GM12865 (cell line): Measurements from ENCODE around the gene TAF1.

ENCODE experiments used
- DNase-seq: peaks from one replicate; pipeline ENCODE4 v3.0.0; 2010; ENCODE audit warnings: low read depth
- H3K4me3 ChIP-seq: 2 replicates; pipeline ENCODE4 v1.5.1; 2011; ENCODE audit warnings: mild to moderate bottlenecking, low read depth, low read length, control low read depth
- TF ChIP-seq, protein P1 (sequence below): IDR thresholded peaks from 2 replicates; pipeline ENCODE4 v1.5.1; 2011; ENCODE audit warnings: low read length, control low read depth, low read depth, inconsistent platforms; ENCODE audit not compliant: insufficient read depth; ENCODE audit errors: missing control alignments

Gene TAF1

DNA sequence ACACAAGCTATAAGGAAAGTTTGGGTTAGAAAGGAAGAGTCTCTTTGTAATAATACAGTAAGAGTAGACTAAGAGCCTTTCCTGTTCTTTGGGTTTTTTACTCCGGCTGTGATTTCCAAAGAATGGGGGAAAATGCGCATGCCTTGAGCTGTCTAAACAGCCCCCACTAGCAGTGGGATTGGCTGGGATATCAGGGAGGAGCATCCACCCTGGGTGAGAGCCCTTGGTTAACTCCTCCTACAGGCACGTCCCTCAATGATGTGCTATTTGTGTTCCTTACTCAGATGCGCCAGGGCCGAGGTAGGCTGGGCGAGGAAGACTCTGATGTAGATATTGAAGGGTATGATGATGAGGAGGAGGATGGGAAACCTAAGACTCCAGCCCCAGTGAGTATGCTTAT, 92.7 kb downstream of the TAF1 start:
- TF ChIP-seq, protein P1, sequence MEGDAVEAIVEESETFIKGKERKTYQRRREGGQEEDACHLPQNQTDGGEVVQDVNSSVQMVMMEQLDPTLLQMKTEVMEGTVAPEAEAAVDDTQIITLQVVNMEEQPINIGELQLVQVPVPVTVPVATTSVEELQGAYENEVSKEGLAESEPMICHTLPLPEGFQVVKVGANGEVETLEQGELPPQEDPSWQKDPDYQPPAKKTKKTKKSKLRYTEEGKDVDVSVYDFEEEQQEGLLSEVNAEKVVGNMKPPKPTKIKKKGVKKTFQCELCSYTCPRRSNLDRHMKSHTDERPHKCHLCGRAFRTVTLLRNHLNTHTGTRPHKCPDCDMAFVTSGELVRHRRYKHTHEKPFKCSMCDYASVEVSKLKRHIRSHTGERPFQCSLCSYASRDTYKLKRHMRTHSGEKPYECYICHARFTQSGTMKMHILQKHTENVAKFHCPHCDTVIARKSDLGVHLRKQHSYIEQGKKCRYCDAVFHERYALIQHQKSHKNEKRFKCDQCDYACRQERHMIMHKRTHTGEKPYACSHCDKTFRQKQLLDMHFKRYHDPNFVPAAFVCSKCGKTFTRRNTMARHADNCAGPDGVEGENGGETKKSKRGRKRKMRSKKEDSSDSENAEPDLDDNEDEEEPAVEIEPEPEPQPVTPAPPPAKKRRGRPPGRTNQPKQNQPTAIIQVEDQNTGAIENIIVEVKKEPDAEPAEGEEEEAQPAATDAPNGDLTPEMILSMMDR, result no peak
- no peak for DNase-seq
- H3K4me3 ChIP-seq, result no peak overlapping the region

DNA sequence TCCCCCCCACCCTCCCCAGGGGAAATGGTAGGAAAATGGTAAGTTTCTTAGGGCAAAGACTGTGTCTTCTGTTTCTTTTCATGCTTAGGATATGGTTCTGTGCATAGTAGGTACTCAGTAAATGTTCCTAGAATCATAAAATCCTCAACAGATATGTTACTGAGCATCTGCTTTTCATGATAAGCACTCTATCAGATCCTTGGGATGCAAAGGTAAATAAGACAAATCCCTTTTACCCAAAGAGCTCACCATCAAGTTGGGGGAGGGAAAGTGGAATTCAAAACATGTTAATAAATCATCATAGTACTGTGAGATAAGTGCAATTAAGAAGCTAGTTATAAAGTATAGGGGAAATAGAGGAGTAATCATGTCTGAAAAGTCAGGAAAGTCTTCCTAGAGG, 98.8 kb downstream of the TAF1 start:
- no peak overlapping the region for H3K4me3 ChIP-seq
- TF ChIP-seq, protein P1, result no peak
- DNase-seq, result no peak

DNA sequence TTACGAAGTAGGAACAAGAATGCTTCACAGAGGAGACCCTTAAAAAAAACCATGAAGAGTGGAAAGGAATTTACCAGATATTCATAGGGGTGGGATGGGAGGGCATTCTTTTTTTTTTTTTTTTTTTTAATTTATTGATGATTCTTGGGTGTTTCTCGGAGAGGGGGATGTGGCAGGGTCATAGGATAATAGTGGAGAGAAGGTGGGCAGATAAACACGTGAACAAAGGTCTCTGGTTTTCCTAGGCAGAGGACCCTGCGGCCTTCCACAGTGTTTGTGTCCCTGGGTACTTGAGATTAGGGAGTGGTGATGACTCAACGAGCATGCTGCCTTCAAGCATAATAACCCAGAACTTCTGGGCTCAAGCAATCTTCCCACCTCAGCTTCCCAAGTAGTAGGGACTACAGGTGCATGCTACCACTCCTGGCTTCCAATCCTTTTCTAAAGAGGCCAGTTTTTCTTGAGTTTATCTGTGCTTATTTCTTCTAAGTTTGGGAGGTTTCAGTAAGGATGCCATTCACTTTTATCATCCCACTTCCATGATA, 100.9 kb downstream of the TAF1 start:
- no peak for DNase-seq
- TF ChIP-seq, protein P1, result no peak
- no peak overlapping the region for H3K4me3 ChIP-seq

DNA sequence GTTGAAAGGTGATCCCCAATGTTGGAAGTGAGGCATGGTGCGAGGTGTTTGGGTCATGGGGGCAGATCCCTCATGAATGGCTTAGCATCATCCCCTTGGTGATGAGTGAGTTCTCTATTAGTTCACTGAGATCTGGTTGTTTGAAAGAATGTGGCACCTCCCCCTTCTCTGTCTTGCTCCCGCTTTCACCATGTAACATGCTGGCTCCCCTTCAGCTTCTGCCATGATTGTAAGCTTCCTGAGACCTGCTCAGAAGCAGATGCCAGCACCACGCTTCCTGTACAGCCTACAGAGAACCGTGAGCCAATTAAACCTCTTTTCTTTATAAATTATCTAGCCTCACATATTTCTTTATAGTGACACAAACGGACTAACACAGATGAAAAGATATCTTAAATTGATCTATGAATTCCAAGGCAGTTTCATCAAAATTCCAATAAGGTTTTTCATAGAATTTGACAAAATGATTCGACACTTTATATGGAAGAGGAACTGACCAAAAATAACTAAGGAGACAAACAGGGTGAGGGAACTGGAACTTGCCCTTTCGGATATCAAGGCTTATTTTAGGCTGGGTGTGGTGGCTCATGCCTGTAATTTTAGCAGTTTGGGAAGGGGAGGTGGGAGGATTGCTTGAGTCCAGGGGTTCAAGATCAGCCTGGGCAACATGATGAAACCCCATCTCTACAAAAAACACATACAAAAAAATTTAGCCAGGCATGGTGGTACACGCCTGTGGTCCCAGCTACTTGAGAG, 109.8 kb downstream of the TAF1 start:
- H3K4me3 ChIP-seq, result no peak overlapping the region
- TF ChIP-seq, protein P1, result no peak
- no peak for DNase-seq

DNA sequence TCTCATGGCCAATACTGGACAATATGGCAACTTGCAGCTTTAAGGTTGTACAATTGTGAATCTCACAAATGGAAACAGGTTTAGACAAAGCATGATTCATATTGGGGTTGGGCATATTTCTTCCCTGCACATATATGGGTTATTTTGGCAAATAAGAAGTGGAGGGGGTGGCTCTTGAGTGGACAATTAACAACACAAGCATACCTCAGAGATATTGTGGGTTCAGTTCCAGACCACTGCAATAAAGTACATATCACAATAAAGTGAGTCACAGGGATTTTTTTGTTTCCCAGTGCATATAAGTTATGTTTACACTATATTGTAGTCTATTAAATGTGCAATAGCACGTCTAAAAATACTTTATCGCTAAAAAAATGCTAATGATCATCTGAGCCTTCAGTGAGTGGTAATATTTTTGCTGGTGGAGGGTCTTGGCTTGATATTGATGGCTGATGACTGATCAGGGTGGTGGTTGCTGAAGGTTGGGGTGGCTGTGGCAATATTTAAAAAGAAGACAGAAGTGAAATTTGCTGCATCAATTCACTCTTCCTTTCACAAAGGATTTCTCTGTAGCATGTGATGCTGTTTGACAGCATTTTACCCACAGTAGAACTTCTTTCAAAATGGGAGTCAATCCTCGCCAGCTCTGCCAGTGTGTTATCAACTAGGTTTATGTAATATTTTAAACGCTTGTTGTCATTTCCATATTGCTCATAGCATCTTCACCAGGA, 116.2 kb downstream of the TAF1 start:
- TF ChIP-seq, protein P1, result no peak
- no peak for DNase-seq

DNA sequence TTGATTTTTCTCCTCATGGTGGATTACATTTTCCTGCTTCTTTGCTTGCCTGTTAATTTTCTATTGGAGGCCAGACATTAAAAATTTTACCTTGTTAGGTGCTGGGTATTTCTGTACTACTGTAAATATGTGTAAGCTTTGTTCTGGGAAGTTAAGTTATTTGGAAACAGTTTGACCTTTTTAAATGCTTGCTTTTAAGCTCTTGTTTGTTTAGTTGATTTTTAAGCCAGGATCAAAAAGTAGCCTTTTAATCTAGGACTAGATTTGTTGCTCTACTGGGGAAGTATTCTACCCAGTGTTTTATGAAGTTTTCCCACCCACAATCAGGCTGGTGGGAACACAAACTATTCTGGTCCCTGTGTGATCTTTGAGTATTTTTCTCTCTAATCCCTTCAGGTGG, 121.7 kb downstream of the TAF1 start:
- H3K4me3 ChIP-seq, result no peak overlapping the region
- TF ChIP-seq, protein P1, result no peak
- no peak for DNase-seq

More for the DNA sequence above, 116.2 kb downstream of the TAF1 start:
- no peak overlapping the region for H3K4me3 ChIP-seq
